ENCODE data around the gene PSTK.

PSTK gene

DNA sequence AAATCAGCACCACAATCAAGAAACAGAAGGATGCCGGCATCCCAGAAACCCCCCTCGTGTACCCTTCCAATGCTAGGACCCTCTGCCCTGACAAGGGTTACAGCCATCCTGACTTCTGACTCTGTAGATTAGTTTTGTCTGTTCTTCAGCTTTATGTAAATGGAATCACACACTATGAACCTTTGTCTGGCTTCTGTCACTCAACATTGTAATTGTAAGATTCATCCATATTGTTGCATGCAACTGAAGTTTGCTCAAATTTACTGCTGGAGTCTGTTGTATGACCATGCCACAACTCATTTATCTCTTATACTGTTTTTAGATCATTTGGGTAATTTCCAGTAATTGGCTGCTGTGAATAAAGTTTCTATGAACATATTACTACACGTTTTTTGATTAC, 20.0 kb downstream of the PSTK start:
- no peak for TF ChIP-seq POLR2A (IDR thresholded peaks at IDR 0.05; ENCODE audit: low read depth, low read length)
- DNase-seq (ENCODE audit: insufficient read length, low spot score) (no peak), FAIRE-seq (no peak)

- FAIRE-seq = no peak
- no peak for DNase-seq (ENCODE audit: insufficient read length, low spot score)
Measured at GRCh38 chr10:123001370-123001769, 21.2 kb downstream of the PSTK start.

GRCh38 chr10:123004298-123004697, 24.1 kb downstream of the PSTK start:
- DNase-seq (ENCODE audit: insufficient read length, low spot score) (no peak), FAIRE-seq (no peak)
- no peak for TF ChIP-seq POLR2A (IDR thresholded peaks at IDR 0.05; ENCODE audit: low read depth, low read length)

More at GRCh38 chr10:123001370-123001769, 21.2 kb downstream of the PSTK start:
- no peak for TF ChIP-seq POLR2A (IDR thresholded peaks at IDR 0.05; ENCODE audit: low read depth, low read length)

DNA sequence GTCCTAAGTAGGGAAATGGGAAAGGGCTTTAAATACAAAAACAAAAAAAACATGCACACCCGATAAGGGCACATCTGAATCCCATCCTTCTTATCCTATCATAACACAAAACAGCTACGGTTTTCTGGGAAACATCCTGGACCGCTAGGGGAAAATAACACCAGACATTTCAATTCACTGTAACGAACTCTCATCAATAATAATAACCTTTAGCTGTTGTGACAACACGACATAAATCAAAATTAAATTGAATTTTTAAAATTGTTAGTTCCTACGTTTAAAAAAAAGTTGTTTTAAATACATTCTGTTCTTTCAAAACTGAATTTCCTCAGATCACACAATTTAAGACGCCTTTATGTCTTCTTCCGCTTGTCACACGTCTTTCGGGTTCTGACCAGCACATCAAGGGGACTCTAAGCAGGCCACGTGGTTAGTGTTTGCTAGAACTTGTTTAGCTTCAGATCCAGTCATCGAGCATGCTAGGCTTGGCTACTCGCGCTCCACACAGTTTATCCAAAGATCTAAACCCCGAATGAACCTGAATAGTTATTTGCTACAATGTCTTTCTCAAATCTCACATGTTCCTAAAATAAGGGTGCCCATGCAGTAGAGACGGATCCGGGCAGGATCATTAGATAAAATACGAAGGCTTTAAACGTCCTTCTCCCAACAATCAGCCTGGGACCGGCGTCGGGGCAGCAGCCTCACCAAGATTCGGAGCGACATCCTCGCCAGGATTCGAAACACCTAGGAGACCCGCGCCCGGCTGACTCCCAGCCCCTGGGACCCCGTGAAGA, 27.6 kb downstream of the PSTK start:
- TF ChIP-seq POLR2A (IDR thresholded peaks at IDR 0.05; ENCODE audit: low read depth, low read length) = no peak
- FAIRE-seq = no peak

GRCh38 chr10:123008355-123009104, 28.3 kb downstream of the PSTK start, which contains the start of the genes ACADSB and IKZF5:
Gene ACADSB, plus strand, starts transcription at chr10:123009006. Its CDS starts 24 bp downstream, at chr10:123009030.
Gene IKZF5, minus strand, starts transcription at chr10:123008795. Its CDS starts 10,170 bp downstream, at chr10:122998625.
- DNase-seq (ENCODE audit: insufficient read length, low spot score) = peak; percentile 83
- FAIRE-seq = no peak
- TF ChIP-seq POLR2A (IDR thresholded peaks at IDR 0.05; ENCODE audit: low read depth, low read length) = peak; percentile 78

More for the DNA sequence above, 27.6 kb downstream of the PSTK start:
- peak; percentile 14 for DNase-seq (ENCODE audit: insufficient read length, low spot score)

DNA sequence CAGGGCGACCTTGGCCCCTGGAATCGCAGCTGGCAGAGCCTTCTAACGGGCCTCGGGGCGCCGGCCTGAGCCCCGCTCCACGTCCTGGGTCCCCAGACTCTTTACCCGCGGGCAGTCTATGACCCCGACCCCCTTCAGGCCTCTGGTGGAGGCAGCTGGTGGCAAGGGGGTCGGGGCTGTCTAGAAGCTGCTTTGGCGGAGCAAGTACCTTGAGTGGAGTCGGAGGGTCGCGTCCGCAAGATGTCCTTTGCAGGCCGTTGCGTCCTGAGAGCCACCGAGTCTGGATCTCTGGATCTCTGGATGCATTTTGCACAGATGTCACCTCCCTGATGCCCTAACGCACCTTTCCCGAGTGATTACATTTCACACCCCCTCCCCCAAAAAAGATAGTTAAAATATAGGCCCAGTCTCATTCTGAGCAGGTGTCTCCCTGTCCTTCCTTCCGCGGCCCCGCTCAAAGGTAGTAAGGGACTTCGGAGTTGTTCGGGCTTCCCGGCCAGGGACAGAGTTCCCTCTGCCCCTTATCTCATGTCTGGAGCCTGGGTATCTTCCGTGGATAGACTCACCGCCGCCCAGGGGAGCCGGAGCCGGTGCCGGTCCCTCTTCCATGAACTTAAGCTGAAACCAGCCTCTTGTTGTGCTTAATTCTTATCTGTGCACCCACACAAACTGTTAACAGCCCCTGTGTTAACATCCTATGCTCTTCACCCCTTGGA, 29.1 kb downstream of the PSTK start:
- DNase-seq (ENCODE audit: insufficient read length, low spot score) (no peak), FAIRE-seq (no peak)
- no peak for TF ChIP-seq POLR2A (IDR thresholded peaks at IDR 0.05; ENCODE audit: low read depth, low read length)

GRCh38 chr10:123011987-123012386, 31.8 kb downstream of the PSTK start:
- FAIRE-seq (no peak), DNase-seq (ENCODE audit: insufficient read length, low spot score) (no peak)

GRCh38 chr10:123013456-123014419, 33.5 kb downstream of the PSTK start:
- no peak for FAIRE-seq
- no peak for TF ChIP-seq POLR2A (IDR thresholded peaks at IDR 0.05; ENCODE audit: low read depth, low read length)
- no peak for DNase-seq (ENCODE audit: insufficient read length, low spot score)

More at GRCh38 chr10:123011987-123012386, 31.8 kb downstream of the PSTK start:
- no peak for TF ChIP-seq POLR2A (IDR thresholded peaks at IDR 0.05; ENCODE audit: low read depth, low read length)

DNA sequence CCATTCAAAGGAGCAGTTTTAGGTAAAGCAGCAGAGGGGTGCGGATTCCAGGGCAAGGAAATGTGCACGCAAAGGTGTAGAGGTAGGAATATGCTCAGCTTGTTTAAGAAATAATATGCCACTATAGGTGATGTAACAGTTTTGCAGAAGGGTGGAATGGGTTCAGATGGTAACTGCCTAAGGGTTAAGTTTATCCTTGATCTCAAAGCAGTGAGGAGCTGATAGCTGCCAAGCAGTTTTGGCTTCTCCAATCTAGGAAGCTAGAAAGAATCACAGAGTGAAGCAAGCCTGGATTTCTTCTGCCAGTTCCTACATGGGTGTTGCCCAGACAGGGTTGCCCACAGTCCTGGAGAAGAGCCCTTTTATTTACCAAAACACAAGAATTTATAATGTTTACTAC, 34.6 kb downstream of the PSTK start:
- FAIRE-seq (no peak), DNase-seq (ENCODE audit: insufficient read length, low spot score) (no peak)
- TF ChIP-seq POLR2A (IDR thresholded peaks at IDR 0.05; ENCODE audit: low read depth, low read length) = no peak

DNA sequence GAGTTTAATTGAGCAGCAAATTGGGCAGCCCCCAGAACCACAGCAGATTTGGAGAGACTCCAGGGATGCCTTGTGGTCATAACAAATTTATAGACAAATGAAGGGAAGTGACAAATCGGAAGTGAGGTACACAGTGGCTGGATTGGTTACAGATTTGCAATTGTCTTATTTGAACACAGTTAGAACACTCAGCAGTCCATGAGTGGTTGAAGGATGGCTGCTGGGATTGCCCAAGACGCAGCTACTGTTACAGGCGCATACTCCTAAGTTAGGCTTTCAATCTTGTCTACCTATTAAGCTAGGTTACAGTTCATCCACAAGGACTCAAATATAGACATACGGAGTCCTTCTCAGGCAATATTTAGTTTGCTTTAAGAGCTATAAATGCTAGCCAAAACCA, 36.0 kb downstream of the PSTK start:
- FAIRE-seq (no peak), DNase-seq (ENCODE audit: insufficient read length, low spot score) (no peak)
- no peak for TF ChIP-seq POLR2A (IDR thresholded peaks at IDR 0.05; ENCODE audit: low read depth, low read length)

- DNase-seq (ENCODE audit: insufficient read length, low spot score) (no peak), FAIRE-seq (no peak)
- TF ChIP-seq POLR2A (IDR thresholded peaks at IDR 0.05; ENCODE audit: low read depth, low read length) = no peak
Measured at GRCh38 chr10:123017421-123018165, 37.4 kb downstream of the PSTK start.

GRCh38 chr10:123018531-123018930, 38.3 kb downstream of the PSTK start:
- DNase-seq (ENCODE audit: insufficient read length, low spot score) (no peak), FAIRE-seq (no peak)
- no peak for TF ChIP-seq POLR2A (IDR thresholded peaks at IDR 0.05; ENCODE audit: low read depth, low read length)

All from H54 (cell line).